Right ventricle myocardium superior (tissue), 1 donor: ENCODE measurements around the gene TIPARP. TPM values are rescaled to one million over a fixed set of nuclear protein-coding genes. Genes with fewer than 3 reads are reported as not detected.
A peak's percentile ranks its signal among the peaks of the same experiment; 100 is the strongest.

Experiments used
- ATAC-seq: fragments of 200-7000 bp; cut with Tn5 transposase; one replicate; pipeline ENCODE4 v1.9.1; 2020; ENCODE audit warnings: mild to moderate bottlenecking; ENCODE audit not compliant: poor library complexity
- DNase-seq: peaks from one replicate; pipeline ENCODE4 v3.0.0-alpha.2; 2020
- intact Hi-C: fragments of 100-400 bp; cut with DNase I; formaldehyde crosslinking; loops from one replicate; pipeline ENCODE4 v1.11.2; 2022
- total RNA-seq: library from RNA; stranded (reverse); fragmentation: NEBNext Ultra II Directional; extraction: Animal tissue kit (Norgen Biotek cat#: 25700); gene quantifications from one replicate; pipeline ENCODE4 v1.2.1, GENCODE V29; 2021
- donor health status: DM: no; HTN: yes; CAD: no; lungs with severe emphysema.

Gene TIPARP
- total RNA-seq, 1 donor from 2014 or later: 31.6 TPM

DNA sequence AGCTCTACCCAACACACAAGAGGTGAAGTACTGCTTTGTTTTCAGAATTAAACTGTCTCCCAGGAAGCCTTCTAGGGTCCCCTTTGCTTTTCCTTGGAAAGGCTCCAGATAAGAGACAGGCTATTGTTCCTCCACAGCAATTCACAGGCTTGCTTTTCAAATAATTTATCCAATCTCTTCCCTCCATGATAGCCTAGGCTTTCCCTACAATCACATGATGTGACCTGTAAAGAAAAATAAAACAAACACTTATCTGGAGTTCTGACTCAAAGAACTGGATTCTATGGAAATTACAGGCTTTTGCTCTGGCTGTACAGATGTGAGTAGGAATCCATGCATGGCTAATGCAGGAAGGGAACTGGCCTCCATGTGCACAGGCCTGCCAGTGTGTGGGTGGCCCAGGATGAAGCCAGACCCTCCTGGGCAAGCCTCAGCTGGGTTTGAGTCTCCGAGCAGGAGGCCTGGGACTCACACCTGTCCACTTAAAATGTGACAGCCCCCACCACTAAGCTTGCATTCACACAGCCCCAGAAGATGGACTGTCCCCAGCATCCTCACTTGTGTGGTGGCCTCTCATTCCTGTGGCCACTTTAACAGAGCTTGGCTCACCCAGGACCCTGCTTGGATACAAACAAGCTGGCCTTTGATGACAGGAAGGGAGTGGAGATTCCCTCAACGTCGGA, 75.9 kb downstream of the TIPARP start:
- ATAC-seq (peak; percentile 32), DNase-seq (no peak)
- intact Hi-C loops: no loop called here

DNA sequence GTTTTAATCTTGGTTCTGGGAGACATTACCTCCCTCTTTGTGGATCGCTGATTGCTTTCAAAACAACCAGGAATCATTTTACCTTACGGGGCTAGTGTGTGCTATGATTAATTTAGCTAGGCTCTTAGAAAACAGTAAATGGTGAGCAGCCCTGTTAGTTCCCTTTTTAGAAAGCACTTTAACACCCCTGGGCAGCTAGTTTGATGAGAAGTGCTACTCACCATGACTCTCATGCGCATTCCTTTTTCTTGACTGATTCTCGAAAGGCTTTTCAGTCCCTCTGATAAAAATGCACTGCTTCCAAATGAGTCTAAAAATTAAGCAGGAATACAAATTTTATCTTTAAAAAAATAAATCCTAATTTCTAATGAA, 76.5 kb downstream of the TIPARP start:
- DNase-seq (no peak), ATAC-seq (peak; percentile 41)
- intact Hi-C loops: no loop called here

DNA sequence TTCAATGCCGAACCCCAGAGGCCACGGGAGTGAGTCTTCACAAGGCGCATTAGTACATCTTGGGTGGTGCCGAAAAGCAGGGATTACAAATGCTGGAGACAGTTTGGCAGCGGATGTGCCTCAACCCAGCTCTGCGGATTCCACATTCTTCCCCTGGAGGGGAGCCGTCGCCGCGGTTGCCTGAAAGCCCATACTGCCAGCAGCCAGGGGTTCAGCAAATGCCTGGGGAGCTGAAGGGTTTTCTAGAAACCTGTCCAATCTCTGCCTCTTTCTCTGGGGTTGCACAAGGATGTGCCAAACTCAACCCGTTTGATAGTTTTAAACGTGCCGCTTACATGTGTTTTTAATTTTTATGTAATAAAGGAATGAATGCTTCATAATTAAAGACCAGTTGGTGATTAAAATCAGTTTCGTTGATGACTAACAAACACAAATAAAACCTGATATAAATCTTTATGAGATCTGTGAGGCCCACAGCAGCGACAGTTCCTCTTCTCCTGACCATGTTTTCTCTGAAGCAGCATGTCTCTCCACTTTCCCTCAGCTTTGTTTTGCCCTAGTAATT, 77.2 kb downstream of the TIPARP start:
- ATAC-seq (peak; percentile 84), DNase-seq (peak; percentile 70)
- intact Hi-C loops: no loop called here

Other genes with a start within 250 kb of the TIPARP start
- gene SSR3, start 119.5 kb upstream of the TIPARP start, total RNA-seq: 192 TPM
- 0.56 TPM for gene LEKR1, start 151.8 kb downstream of the TIPARP start, total RNA-seq